ENCODE data around the gene GATAD2A.

GATAD2A gene

GRCh38 chr19:19399733-19400433 lies 5.6 kb upstream of the GATAD2A start:
- no peak overlapping the region for H3K14ac ChIP-seq (ENCODE audit: low read length)
- no peak overlapping the region for H2BK12ac ChIP-seq (ENCODE audit: low read length)
- no peaks in the 10 kb centered on the region for H3K36me3 ChIP-seq (ENCODE audit: control insufficient read depth in 1 of 2, insufficient read depth in 2 of 2, low read length in 2 of 2)
- no peak overlapping the region for H2BK5ac ChIP-seq (ENCODE audit: low read depth, low read length, poor library complexity)
- no peak overlapping the region for H3K4ac ChIP-seq (ENCODE audit: low read depth, low read length)
- peaks cover under 1% of the 10 kb centered on the region for H3K79me1 ChIP-seq (ENCODE audit: low read length)
- H2AFZ ChIP-seq (ENCODE audit: insufficient read depth, low read length, poor library complexity): no peak overlapping the region
- DNase-seq: no peak
- no peak overlapping the region for H3K27ac ChIP-seq (ENCODE audit: low read depth, low read length)
- no peak overlapping the region for H4K91ac ChIP-seq (ENCODE audit: low read depth, low read length)
- H4K12ac ChIP-seq (ENCODE audit: low read depth, low read length): no peak overlapping the region
- no peak overlapping the region for H4K8ac ChIP-seq (ENCODE audit: low read depth, low read length)
- H3K4me1 ChIP-seq (ENCODE audit: control insufficient read depth in 1 of 2, insufficient read depth in 2 of 2, low read length in 2 of 2): peaks cover 7 to 10% of the 10 kb centered on the region in 2 experiments
- no peak overlapping the region for H3K18ac ChIP-seq (ENCODE audit: low read length)
- no peak overlapping the region for H3K4me3 ChIP-seq (ENCODE audit: low read depth, low read length)
- WGBS (ENCODE audit: extremely low coverage, insufficient coverage, insufficient read length): no CpG with 5 or more reads among the region's 9 CpGs
- H3K9me3 ChIP-seq (ENCODE audit: insufficient read depth, low read depth, low read length): no peaks in the 10 kb centered on the region
- peaks cover 9% of the 10 kb centered on the region for H3K79me2 ChIP-seq (ENCODE audit: control insufficient read depth, insufficient read depth, low read length, poor library complexity)
- H2BK120ac ChIP-seq (ENCODE audit: insufficient read depth, low read length, poor library complexity): no peak overlapping the region
- no peak overlapping the region for H3K23ac ChIP-seq (ENCODE audit: low read length)
- no peaks in the 10 kb centered on the region for H3K27me3 ChIP-seq (ENCODE audit: insufficient read depth, low read length)
- no peak overlapping the region for H3K4me2 ChIP-seq (ENCODE audit: low read length)
- no peak overlapping the region for H2AK5ac ChIP-seq (ENCODE audit: low read length)
- no peak overlapping the region for H3K9ac ChIP-seq (ENCODE audit: low read length)

GRCh38 chr19:19402656-19403372 lies 2.7 kb upstream of the GATAD2A start:
- Histone ChIP-seq H3K79me2 (ENCODE audit: control insufficient read depth, insufficient read depth, low read length, poor library complexity) (peaks cover 14% of the 10 kb centered on the region), H3K18ac (ENCODE audit: low read length) (no peak overlapping the region), H3K9ac (ENCODE audit: low read length) (no peak overlapping the region), H3K23ac (ENCODE audit: low read length) (no peak overlapping the region), H3K4me2 (ENCODE audit: low read length) (no peak overlapping the region), H3K4me1 (ENCODE audit: control insufficient read depth in 1 of 2, insufficient read depth in 2 of 2, low read length in 2 of 2) (peaks cover 0 to 8% of the 10 kb centered on the region in 2 experiments), H2AK5ac (ENCODE audit: low read length) (no peak overlapping the region), H3K4ac (ENCODE audit: low read depth, low read length) (no peak overlapping the region), H4K12ac (ENCODE audit: low read depth, low read length) (no peak overlapping the region), H3K27ac (ENCODE audit: low read depth, low read length) (no peak overlapping the region), H3K36me3 (ENCODE audit: control insufficient read depth in 1 of 2, insufficient read depth in 2 of 2, low read length in 2 of 2) (peaks cover 0 to 2% of the 10 kb centered on the region in 2 experiments), H2BK12ac (ENCODE audit: low read length) (no peak overlapping the region), H3K79me1 (ENCODE audit: low read length) (peaks cover 12% of the 10 kb centered on the region), H3K14ac (ENCODE audit: low read length) (no peak overlapping the region), H2BK120ac (ENCODE audit: insufficient read depth, low read length, poor library complexity) (no peak overlapping the region), H4K91ac (ENCODE audit: low read depth, low read length) (no peak overlapping the region), H2BK5ac (ENCODE audit: low read depth, low read length, poor library complexity) (no peak overlapping the region), H3K9me3 (ENCODE audit: insufficient read depth, low read depth, low read length) (no peaks in the 10 kb centered on the region), H2AFZ (ENCODE audit: insufficient read depth, low read length, poor library complexity) (no peak overlapping the region), H3K27me3 (ENCODE audit: insufficient read depth, low read length) (no peaks in the 10 kb centered on the region), H3K4me3 (ENCODE audit: low read depth, low read length) (no peak overlapping the region), H4K8ac (ENCODE audit: low read depth, low read length) (no peak overlapping the region)
- DNase-seq: peak in 1 of 2 donors; percentile 72
- WGBS (ENCODE audit: extremely low coverage, insufficient coverage, insufficient read length): no CpG with 5 or more reads among the region's 11 CpGs

DNA sequence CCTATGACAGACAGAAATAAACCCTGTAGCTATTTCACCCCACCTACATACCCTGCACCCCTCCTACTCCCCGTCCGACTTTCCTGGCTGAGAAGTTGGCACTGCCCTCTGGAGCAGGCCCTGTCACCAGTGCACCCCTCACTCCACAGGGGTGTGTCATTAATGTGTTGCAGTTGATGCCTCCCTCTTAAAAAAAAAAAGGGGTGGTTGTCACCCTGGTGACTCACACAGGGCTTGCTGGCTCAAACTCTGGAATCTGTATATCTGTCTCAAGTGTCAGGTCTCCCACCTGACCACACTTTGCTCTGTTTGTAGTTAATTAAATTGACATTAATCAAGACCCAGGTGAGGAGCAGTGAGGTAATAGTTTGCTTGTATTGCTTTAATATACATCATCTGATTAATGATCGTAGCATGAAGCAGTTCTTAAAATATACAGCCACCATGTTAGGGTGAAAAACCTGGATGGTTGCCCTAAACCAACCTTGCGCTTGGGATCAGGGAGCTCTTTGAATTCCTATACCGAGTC lies 2.0 kb upstream of the GATAD2A start:
- Histone ChIP-seq H3K27ac (ENCODE audit: low read depth, low read length) (no peak overlapping the region), H3K14ac (ENCODE audit: low read length) (no peak overlapping the region), H2AK5ac (ENCODE audit: low read length) (no peak overlapping the region), H3K23ac (ENCODE audit: low read length) (no peak overlapping the region), H3K9me3 (ENCODE audit: insufficient read depth, low read depth, low read length) (no peaks in the 10 kb centered on the region), H3K27me3 (ENCODE audit: insufficient read depth, low read length) (no peaks in the 10 kb centered on the region), H2BK5ac (ENCODE audit: low read depth, low read length, poor library complexity) (no peak overlapping the region), H3K18ac (ENCODE audit: low read length) (no peak overlapping the region), H4K91ac (ENCODE audit: low read depth, low read length) (no peak overlapping the region), H3K4me3 (ENCODE audit: low read depth, low read length) (no peak overlapping the region), H2BK12ac (ENCODE audit: low read length) (no peak overlapping the region), H3K79me1 (ENCODE audit: low read length) (peaks cover 12% of the 10 kb centered on the region), H4K8ac (ENCODE audit: low read depth, low read length) (no peak overlapping the region), H3K4me1 (ENCODE audit: control insufficient read depth in 1 of 2, insufficient read depth in 2 of 2, low read length in 2 of 2) (peaks cover 0 to 8% of the 10 kb centered on the region in 2 experiments), H3K79me2 (ENCODE audit: control insufficient read depth, insufficient read depth, low read length, poor library complexity) (peaks cover 15% of the 10 kb centered on the region), H4K12ac (ENCODE audit: low read depth, low read length) (no peak overlapping the region), H3K4ac (ENCODE audit: low read depth, low read length) (no peak overlapping the region), H2BK120ac (ENCODE audit: insufficient read depth, low read length, poor library complexity) (no peak overlapping the region), H3K9ac (ENCODE audit: low read length) (no peak overlapping the region), H3K36me3 (ENCODE audit: control insufficient read depth in 1 of 2, insufficient read depth in 2 of 2, low read length in 2 of 2) (peaks cover 0 to 2% of the 10 kb centered on the region in 2 experiments), H2AFZ (ENCODE audit: insufficient read depth, low read length, poor library complexity) (no peak overlapping the region), H3K4me2 (ENCODE audit: low read length) (no peak overlapping the region)
- no CpG with 5 or more reads among the region's 5 CpGs for WGBS (ENCODE audit: extremely low coverage, insufficient coverage, insufficient read length)
- no peak for DNase-seq

GRCh38 chr19:19405971-19406877 lies 749 bp downstream of the GATAD2A start:
- H2AK5ac ChIP-seq (ENCODE audit: low read length): peak overlapping the region; percentile 67
- H2BK12ac ChIP-seq (ENCODE audit: low read length): peak overlapping the region; percentile 45
- peak in 1 of 2 donors; percentile 20 for DNase-seq
- peak overlapping the region; percentile 96 for H2BK5ac ChIP-seq (ENCODE audit: low read depth, low read length, poor library complexity)
- peak overlapping the region; percentile 87 for H3K4me3 ChIP-seq (ENCODE audit: low read depth, low read length)
- peak overlapping the region; percentile 84 for H4K8ac ChIP-seq (ENCODE audit: low read depth, low read length)
- peaks cover 3 to 5% of the 10 kb centered on the region in 2 experiments for H3K36me3 ChIP-seq (ENCODE audit: control insufficient read depth in 1 of 2, insufficient read depth in 2 of 2, low read length in 2 of 2)
- H3K4me2 ChIP-seq (ENCODE audit: low read length): peak overlapping the region; percentile 96
- peak overlapping the region; percentile 96 for H4K91ac ChIP-seq (ENCODE audit: low read depth, low read length)
- WGBS (ENCODE audit: extremely low coverage, insufficient coverage, insufficient read length): no CpG with 5 or more reads among the region's 87 CpGs
- H3K23ac ChIP-seq (ENCODE audit: low read length): no peak overlapping the region
- H3K4me1 ChIP-seq (ENCODE audit: control insufficient read depth in 1 of 2, insufficient read depth in 2 of 2, low read length in 2 of 2): peaks cover 17 to 31% of the 10 kb centered on the region in 2 experiments
- no peaks in the 10 kb centered on the region for H3K27me3 ChIP-seq (ENCODE audit: insufficient read depth, low read length)
- H3K27ac ChIP-seq (ENCODE audit: low read depth, low read length): peak overlapping the region; percentile 81
- H3K18ac ChIP-seq (ENCODE audit: low read length): peak overlapping the region; percentile 94
- peak overlapping the region; percentile 89 for H2BK120ac ChIP-seq (ENCODE audit: insufficient read depth, low read length, poor library complexity)
- no peaks in the 10 kb centered on the region for H3K9me3 ChIP-seq (ENCODE audit: insufficient read depth, low read depth, low read length)
- H3K79me2 ChIP-seq (ENCODE audit: control insufficient read depth, insufficient read depth, low read length, poor library complexity): peaks cover 29% of the 10 kb centered on the region
- peak overlapping the region; percentile 96 for H3K14ac ChIP-seq (ENCODE audit: low read length)
- peak overlapping the region; percentile 84 for H3K9ac ChIP-seq (ENCODE audit: low read length)
- peak overlapping the region; percentile 100 for H3K4ac ChIP-seq (ENCODE audit: low read depth, low read length)
- peaks cover 15% of the 10 kb centered on the region for H3K79me1 ChIP-seq (ENCODE audit: low read length)
- H2AFZ ChIP-seq (ENCODE audit: insufficient read depth, low read length, poor library complexity): peak overlapping the region; percentile 66
- peak overlapping the region; percentile 73 for H4K12ac ChIP-seq (ENCODE audit: low read depth, low read length)

All from trophoblast cell (in vitro differentiated cells and primary cell).